SIG-M5 treated with dmso at 0.1 percent for 504 hours (cell line): Measurements from ENCODE around the gene LAMTOR2.
"Not testable (repeated sequence)": the region's sequence is repeated elsewhere in the genome, so short reads cannot be mapped to it uniquely, and the experiment has no call there.

Source experiments
- DNase-seq: peaks from one replicate; lab custom pipeline; 2025; ENCODE audit not compliant: unreplicated experiment; lab: John Stamatoyannopoulos, UW

LAMTOR2 gene

GRCh38 chr1:156051011-156051725 lies 3.4 kb upstream of the LAMTOR2 start:
- DNase-seq: no peak

GRCh38 chr1:156052862-156053767 lies 1.5 kb upstream of the LAMTOR2 start:
- peak; percentile 78 for DNase-seq

GRCh38 chr1:156053768-156054499 lies 648 bp upstream of the LAMTOR2 start, which contains the start of gene UBQLN4:
TSS of gene UBQLN4 (minus strand) at chr1:156053798. CDS start at chr1:156053701, 97 bp downstream.
- DNase-seq: peak; percentile 90

- DNase-seq: peak; percentile 82
Measured at GRCh38 chr1:156055281-156056048, 883 bp downstream of the LAMTOR2 start.

- no peak for DNase-seq
Measured at GRCh38 chr1:156056326-156056849, 1.8 kb downstream of the LAMTOR2 start.

GRCh38 chr1:156060937-156061636 lies 6.5 kb downstream of the LAMTOR2 start, which contains the start of gene RAB25:
TSS of gene RAB25 (plus strand) at chr1:156061160. CDS start at chr1:156061401, 241 bp downstream.
- peak; percentile 54 for DNase-seq

GRCh38 chr1:156062189-156062588 lies 7.6 kb downstream of the LAMTOR2 start:
- DNase-seq: no peak

GRCh38 chr1:156063997-156064285 lies 9.4 kb downstream of the LAMTOR2 start:
- DNase-seq: no peak

GRCh38 chr1:156064615-156065014 lies 10.0 kb downstream of the LAMTOR2 start:
- no peak for DNase-seq

GRCh38 chr1:156065212-156065611 lies 10.6 kb downstream of the LAMTOR2 start:
- no peak for DNase-seq

- DNase-seq: no peak
Measured at GRCh38 chr1:156065871-156066270, 11.3 kb downstream of the LAMTOR2 start.

- DNase-seq: no peak
Measured at GRCh38 chr1:156067262-156067661, 12.7 kb downstream of the LAMTOR2 start.

GRCh38 chr1:156069490-156070455 lies 15.2 kb downstream of the LAMTOR2 start:
- DNase-seq: no peak

GRCh38 chr1:156070548-156070947 lies 16.0 kb downstream of the LAMTOR2 start:
- no peak for DNase-seq

- not testable (repeated sequence) for DNase-seq
Measured at GRCh38 chr1:156071332-156071816, 16.8 kb downstream of the LAMTOR2 start.

GRCh38 chr1:156072251-156072650 lies 17.7 kb downstream of the LAMTOR2 start:
- DNase-seq: no peak

GRCh38 chr1:156073110-156073687 lies 18.6 kb downstream of the LAMTOR2 start:
- no peak for DNase-seq

GRCh38 chr1:156073740-156074139 lies 19.2 kb downstream of the LAMTOR2 start:
- DNase-seq: no peak
